Measurements from ENCODE around the gene POLR1E.
A peak's percentile ranks its signal among the peaks of the same experiment; 100 is the strongest.

The POLR1E gene

DNA sequence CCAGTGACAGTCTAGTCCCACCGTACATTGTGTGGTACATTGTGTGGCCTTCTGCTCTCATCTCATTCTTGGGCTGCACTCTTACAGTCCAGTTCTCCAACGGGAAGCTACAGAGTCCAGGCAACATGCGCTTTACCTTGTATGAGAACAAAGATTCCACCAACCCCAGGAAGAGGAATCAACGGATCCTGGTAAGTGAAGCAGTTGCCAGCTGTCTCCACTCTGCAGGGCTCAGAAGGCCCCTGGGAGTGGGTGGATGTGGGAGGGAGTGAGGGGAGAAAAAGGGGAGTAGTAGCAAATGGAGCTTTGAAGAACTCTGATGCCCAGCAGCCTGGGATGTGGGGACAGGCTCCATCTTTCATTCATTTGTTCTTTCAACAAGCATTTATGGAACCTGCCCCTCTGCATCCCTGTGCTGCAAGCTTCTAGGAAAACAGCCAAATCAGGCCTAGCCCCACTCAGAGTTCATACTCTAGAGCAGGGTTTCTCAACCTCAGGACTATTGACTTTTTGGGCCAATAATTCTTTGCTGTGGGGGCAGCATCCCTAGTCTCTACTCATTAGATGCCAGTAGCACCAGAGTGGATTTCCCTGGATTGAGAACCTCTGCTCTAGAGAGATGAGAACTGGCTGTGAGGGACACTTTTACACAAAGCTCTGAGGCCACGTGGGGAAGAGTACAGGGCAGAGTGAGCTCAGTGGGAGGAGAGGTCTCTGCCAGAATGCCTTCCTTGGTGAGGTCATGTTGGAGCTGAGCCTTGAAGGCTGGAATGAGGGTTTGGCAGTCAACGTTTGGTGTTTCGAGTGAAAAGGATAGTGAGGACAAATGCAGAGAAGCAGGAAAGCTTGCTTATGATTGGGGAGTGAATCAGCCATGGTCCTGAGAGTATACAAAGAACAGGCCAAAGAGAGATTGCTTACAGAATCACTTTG is 1.1 kb downstream of the POLR1E start:
- 0 out of 2 replicates have a peak overlapping the region, but pooled peaks have one; percentile 3 for H3K27ac ChIP-seq (ENCODE audit: low read length)
- peaks cover under 1% of the 10 kb centered on the region; the same call in 1 of the 2 replicates for H3K27me3 ChIP-seq (ENCODE audit: low read depth, low read length)
- H3K4me2 ChIP-seq (ENCODE audit: low read length): peak overlapping the region; percentile 96
- H3K36me3 ChIP-seq (replicated peaks; ENCODE audit: low read depth, low read length): peaks cover 20% of the 10 kb centered on the region
- TF ChIP-seq, protein P1, sequence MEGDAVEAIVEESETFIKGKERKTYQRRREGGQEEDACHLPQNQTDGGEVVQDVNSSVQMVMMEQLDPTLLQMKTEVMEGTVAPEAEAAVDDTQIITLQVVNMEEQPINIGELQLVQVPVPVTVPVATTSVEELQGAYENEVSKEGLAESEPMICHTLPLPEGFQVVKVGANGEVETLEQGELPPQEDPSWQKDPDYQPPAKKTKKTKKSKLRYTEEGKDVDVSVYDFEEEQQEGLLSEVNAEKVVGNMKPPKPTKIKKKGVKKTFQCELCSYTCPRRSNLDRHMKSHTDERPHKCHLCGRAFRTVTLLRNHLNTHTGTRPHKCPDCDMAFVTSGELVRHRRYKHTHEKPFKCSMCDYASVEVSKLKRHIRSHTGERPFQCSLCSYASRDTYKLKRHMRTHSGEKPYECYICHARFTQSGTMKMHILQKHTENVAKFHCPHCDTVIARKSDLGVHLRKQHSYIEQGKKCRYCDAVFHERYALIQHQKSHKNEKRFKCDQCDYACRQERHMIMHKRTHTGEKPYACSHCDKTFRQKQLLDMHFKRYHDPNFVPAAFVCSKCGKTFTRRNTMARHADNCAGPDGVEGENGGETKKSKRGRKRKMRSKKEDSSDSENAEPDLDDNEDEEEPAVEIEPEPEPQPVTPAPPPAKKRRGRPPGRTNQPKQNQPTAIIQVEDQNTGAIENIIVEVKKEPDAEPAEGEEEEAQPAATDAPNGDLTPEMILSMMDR (IDR thresholded peaks at IDR 0.05; ENCODE audit: low read depth, low read length): no peak
- no peak for TF ChIP-seq EZH2phosphoT487 (IDR thresholded peaks at IDR 0.05; ENCODE audit: low read depth)
- H3K79me2 ChIP-seq (ENCODE audit: low read length): peaks cover 35% of the 10 kb centered on the region
- H4K20me1 ChIP-seq (ENCODE audit: insufficient read depth, low read length): no peaks in the 10 kb centered on the region
- peak overlapping the region; percentile 98 for H3K4me3 ChIP-seq (ENCODE audit: low read length)
- no peaks in the 10 kb centered on the region for H3K9me3 ChIP-seq (ENCODE audit: insufficient read depth, low read length)
- peak overlapping the region; percentile 92 for H3K9ac ChIP-seq (ENCODE audit: low read length)
- H3K4me1 ChIP-seq (ENCODE audit: low read length): peaks cover 18% of the 10 kb centered on the region
- no peak overlapping the region for H2AFZ ChIP-seq (ENCODE audit: low read depth, low read length)

DNA sequence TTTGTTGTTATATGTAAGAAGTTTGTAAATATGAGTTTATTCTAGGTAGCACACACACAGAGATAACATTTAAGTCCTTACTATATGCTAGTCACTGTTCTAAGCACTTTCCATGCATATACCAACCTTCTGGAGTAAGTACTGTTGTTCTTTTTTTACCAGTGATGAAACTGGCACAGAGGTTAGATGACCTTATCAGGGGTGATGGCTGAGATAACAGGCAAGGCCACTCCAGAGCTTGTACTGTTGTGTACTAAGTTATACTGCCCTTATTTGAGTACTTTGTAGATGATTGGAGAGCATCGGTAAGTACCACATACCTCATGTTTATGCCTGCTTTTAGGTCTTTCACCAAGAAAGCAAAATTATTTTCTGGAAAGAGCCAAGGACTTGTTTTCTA is 6.2 kb downstream of the POLR1E start:
- H3K27me3 ChIP-seq (ENCODE audit: low read depth, low read length): no peaks in the 10 kb centered on the region
- no peaks in the 10 kb centered on the region for H4K20me1 ChIP-seq (ENCODE audit: insufficient read depth, low read length)
- H3K79me2 ChIP-seq (ENCODE audit: low read length): peaks cover 23% of the 10 kb centered on the region
- no peaks in the 10 kb centered on the region for H3K9me3 ChIP-seq (ENCODE audit: insufficient read depth, low read length)
- peaks cover 8% of the 10 kb centered on the region for H3K4me1 ChIP-seq (ENCODE audit: low read length)
- H3K4me2 ChIP-seq (ENCODE audit: low read length): no peak overlapping the region
- H3K27ac ChIP-seq (ENCODE audit: low read length): no peak overlapping the region
- H3K4me3 ChIP-seq (ENCODE audit: low read length): no peak overlapping the region
- no peak overlapping the region for H2AFZ ChIP-seq (ENCODE audit: low read depth, low read length)
- H3K9ac ChIP-seq (ENCODE audit: low read length): no peak overlapping the region
- TF ChIP-seq EZH2phosphoT487 (IDR thresholded peaks at IDR 0.05; ENCODE audit: low read depth): no peak
- TF ChIP-seq, protein P1 (IDR thresholded peaks at IDR 0.05; ENCODE audit: low read depth, low read length): no peak
- H3K36me3 ChIP-seq (replicated peaks; ENCODE audit: low read depth, low read length): peaks cover 57% of the 10 kb centered on the region

- peaks cover 62% of the 10 kb centered on the region for H3K36me3 ChIP-seq (replicated peaks; ENCODE audit: low read depth, low read length)
- no peak overlapping the region for H3K27ac ChIP-seq (ENCODE audit: low read length)
- peaks cover 8% of the 10 kb centered on the region for H3K79me2 ChIP-seq (ENCODE audit: low read length)
- no peaks in the 10 kb centered on the region for H3K4me1 ChIP-seq (ENCODE audit: low read length)
- H3K9ac ChIP-seq (ENCODE audit: low read length): no peak overlapping the region
- H3K9me3 ChIP-seq (ENCODE audit: insufficient read depth, low read length): no peaks in the 10 kb centered on the region
- H4K20me1 ChIP-seq (ENCODE audit: insufficient read depth, low read length): no peaks in the 10 kb centered on the region
- no peak overlapping the region for H3K4me3 ChIP-seq (ENCODE audit: low read length)
- no peaks in the 10 kb centered on the region for H3K27me3 ChIP-seq (ENCODE audit: low read depth, low read length)
- TF ChIP-seq, protein P1 (IDR thresholded peaks at IDR 0.05; ENCODE audit: low read depth, low read length): no peak
- TF ChIP-seq EZH2phosphoT487 (IDR thresholded peaks at IDR 0.05; ENCODE audit: low read depth): no peak
- H3K4me2 ChIP-seq (ENCODE audit: low read length): no peak overlapping the region
- H2AFZ ChIP-seq (ENCODE audit: low read depth, low read length): no peak overlapping the region
Observed at GRCh38 chr9:37495571-37495970, 9.8 kb downstream of the POLR1E start.

DNA sequence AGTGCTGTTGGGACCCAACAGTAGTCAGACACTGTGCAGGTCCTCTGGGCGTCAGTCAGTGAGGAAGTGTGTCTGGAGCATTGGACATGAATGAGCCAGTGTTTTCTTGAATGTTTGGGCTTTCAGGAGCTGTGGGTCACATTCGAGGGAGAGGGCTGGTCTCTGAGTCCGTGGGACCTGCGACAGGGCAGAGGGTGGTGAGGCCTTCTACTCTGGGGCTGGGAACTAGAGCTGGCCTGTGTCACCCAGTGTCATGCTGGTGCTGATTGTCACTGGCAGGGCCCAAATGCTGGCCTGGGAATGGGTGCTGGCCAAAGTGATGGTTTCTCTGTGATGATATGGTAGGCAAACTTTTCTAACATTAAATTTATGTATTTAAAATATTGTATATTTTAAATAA is 10.3 kb downstream of the POLR1E start:
- Histone ChIP-seq H3K9me3 (ENCODE audit: insufficient read depth, low read length) (no peaks in the 10 kb centered on the region), H3K79me2 (ENCODE audit: low read length) (peaks cover 8% of the 10 kb centered on the region), H3K4me2 (ENCODE audit: low read length) (no peak overlapping the region), H3K27me3 (ENCODE audit: low read depth, low read length) (no peaks in the 10 kb centered on the region), H3K4me1 (ENCODE audit: low read length) (no peaks in the 10 kb centered on the region), H4K20me1 (ENCODE audit: insufficient read depth, low read length) (no peaks in the 10 kb centered on the region), H3K27ac (ENCODE audit: low read length) (no peak overlapping the region), H3K36me3 (replicated peaks; ENCODE audit: low read depth, low read length) (peaks cover 64% of the 10 kb centered on the region), H3K4me3 (ENCODE audit: low read length) (no peak overlapping the region), H3K9ac (ENCODE audit: low read length) (no peak overlapping the region), H2AFZ (ENCODE audit: low read depth, low read length) (no peak overlapping the region)
- TF ChIP-seq, protein P1 (IDR thresholded peaks at IDR 0.05; ENCODE audit: low read depth, low read length): no peak
- TF ChIP-seq EZH2phosphoT487 (IDR thresholded peaks at IDR 0.05; ENCODE audit: low read depth): no peak

Data from OCI-LY3 (cell line).